ENCODE data around the gene CELA2A.
"Not testable (repeated sequence)": the region's sequence is repeated elsewhere in the genome, so short reads cannot be mapped to it uniquely, and the experiment has no call there.

Gene CELA2A

GRCh38 chr1:15472587-15472986 is 16.1 kb downstream of the CELA2A start:
- TF ChIP-seq Cebpa-rat (IDR thresholded peaks at IDR 0.05): no peak
- no peak overlapping the region for H3K9ac ChIP-seq
- H4K20me1 ChIP-seq: no peaks in the 10 kb centered on the region
- H3K27me3 ChIP-seq: no peaks in the 10 kb centered on the region
- H3K4me2 ChIP-seq: no peak overlapping the region
- H3K4me1 ChIP-seq: peaks cover 0 to 5% (median 0%) of the 10 kb centered on the region in 10 experiments; a peak in 2 of 20 replicates
- no peak overlapping the region for H3K4me3 ChIP-seq
- no peaks in the 10 kb centered on the region; a peak in 2 of 22 replicates for H3K9me3 ChIP-seq (replicated peaks in 1 of 11)
- no peaks in the 10 kb centered on the region for H3K36me3 ChIP-seq
- no peak overlapping the region for H3K27ac ChIP-seq

GRCh38 chr1:15475752-15476314 is 19.3 kb downstream of the CELA2A start, which contains the start of gene CELA2B:
TSS of gene CELA2B (plus strand) at chr1:15476104. CDS start at chr1:15476126, 22 bp downstream.
- TF ChIP-seq Cebpa-rat (IDR thresholded peaks at IDR 0.05): no peak
- H3K9me3 ChIP-seq (replicated peaks in 1 of 11): no peaks in the 10 kb centered on the region; a peak in 2 of 22 replicates
- H3K27ac ChIP-seq: no peak within 1 kb of the TSS
- no peaks in the 10 kb centered on the region for H3K27me3 ChIP-seq
- no peaks in the 10 kb centered on the region for H3K36me3 ChIP-seq
- no peak within 1 kb of the TSS for H3K4me2 ChIP-seq
- no peaks in the 10 kb centered on the region for H4K20me1 ChIP-seq
- no peak within 1 kb of the TSS for H3K4me3 ChIP-seq
- H3K4me1 ChIP-seq: peaks cover 0 to 11% (median 0%) of the 10 kb centered on the region in 10 experiments; a peak in 3 of 20 replicates
- no peak within 1 kb of the TSS for H3K9ac ChIP-seq

- H3K27me3 ChIP-seq: no peaks in the 10 kb centered on the region
- no peak for TF ChIP-seq Cebpa-rat (IDR thresholded peaks at IDR 0.05)
- no peak overlapping the region for H3K4me3 ChIP-seq
- H3K9ac ChIP-seq: no peak overlapping the region
- no peak overlapping the region for H3K4me2 ChIP-seq
- peaks cover 0 to 13% (median 0%) of the 10 kb centered on the region in 10 experiments; a peak in 3 of 20 replicates for H3K4me1 ChIP-seq
- H4K20me1 ChIP-seq: no peaks in the 10 kb centered on the region
- H3K36me3 ChIP-seq: no peaks in the 10 kb centered on the region
- no peak overlapping the region for H3K27ac ChIP-seq
- H3K9me3 ChIP-seq (replicated peaks in 1 of 11): no peaks in the 10 kb centered on the region
Observed at GRCh38 chr1:15476927-15477326, 20.4 kb downstream of the CELA2A start.

- Histone ChIP-seq H3K9ac (no peak overlapping the region), H4K20me1 (no peaks in the 10 kb centered on the region), H3K27me3 (no peaks in the 10 kb centered on the region), H3K4me1 (peaks cover 0 to 13% (median 0%) of the 10 kb centered on the region in 10 experiments; a peak in 3 of 20 replicates), H3K9me3 (replicated peaks in 1 of 11) (no peaks in the 10 kb centered on the region), H3K4me2 (no peak overlapping the region), H3K36me3 (no peaks in the 10 kb centered on the region), H3K27ac (no peak overlapping the region), H3K4me3 (no peak overlapping the region)
- TF ChIP-seq Cebpa-rat (IDR thresholded peaks at IDR 0.05): no peak
Observed at GRCh38 chr1:15477646-15478212, 21.2 kb downstream of the CELA2A start.

GRCh38 chr1:15479654-15480347 is 23.3 kb downstream of the CELA2A start:
- no peak overlapping the region for H3K9ac ChIP-seq
- H3K27me3 ChIP-seq: no peaks in the 10 kb centered on the region
- no peaks in the 10 kb centered on the region for H3K36me3 ChIP-seq
- no peak overlapping the region for H3K27ac ChIP-seq
- no peaks in the 10 kb centered on the region for H3K9me3 ChIP-seq (replicated peaks in 1 of 11)
- H4K20me1 ChIP-seq: no peaks in the 10 kb centered on the region
- peak in 7 of 11 experiments; percentile 23 to 82 (median 40); a peak in 6 of 22 replicates for TF ChIP-seq Cebpa-rat (IDR thresholded peaks at IDR 0.05)
- H3K4me3 ChIP-seq: no peak overlapping the region
- no peak overlapping the region for H3K4me2 ChIP-seq
- H3K4me1 ChIP-seq: peaks cover 0 to 13% (median 0%) of the 10 kb centered on the region in 10 experiments; a peak in 3 of 20 replicates

- not testable (repeated sequence) for H3K9me3 ChIP-seq (replicated peaks in 1 of 11); H3K9ac ChIP-seq; H3K27me3 ChIP-seq; H3K4me2 ChIP-seq; H3K4me3 ChIP-seq; H3K27ac ChIP-seq; H4K20me1 ChIP-seq
- Histone ChIP-seq H3K36me3 (peaks cover 0 to 14% (median 0%) of the 10 kb centered on the region in 11 experiments; a peak in 4 of 22 replicates), H3K4me1 (peaks cover 0 to 13% (median 0%) of the 10 kb centered on the region in 10 experiments; a peak in 3 of 20 replicates)
Observed at GRCh38 chr1:15482455-15482854, 25.9 kb downstream of the CELA2A start.

- Histone ChIP-seq H3K36me3 (peaks cover 0 to 14% (median 0%) of the 10 kb centered on the region in 11 experiments; a peak in 5 of 22 replicates), H3K4me1 (peaks cover 0 to 13% (median 0%) of the 10 kb centered on the region in 10 experiments; a peak in 3 of 20 replicates)
- not testable (repeated sequence) for H3K4me2 ChIP-seq; H4K20me1 ChIP-seq; H3K9me3 ChIP-seq (replicated peaks in 1 of 11); H3K27me3 ChIP-seq; H3K27ac ChIP-seq; H3K4me3 ChIP-seq; H3K9ac ChIP-seq
Observed at GRCh38 chr1:15482983-15483543, 26.5 kb downstream of the CELA2A start.

- Histone ChIP-seq H3K36me3 (peaks cover 0 to 14% (median 0%) of the 10 kb centered on the region in 11 experiments; a peak in 5 of 22 replicates), H3K27me3 (no peaks in the 10 kb centered on the region), H3K27ac (no peak overlapping the region), H3K9me3 (replicated peaks in 1 of 11) (no peaks in the 10 kb centered on the region), H3K4me1 (peaks cover 0 to 13% (median 0%) of the 10 kb centered on the region in 10 experiments; a peak in 3 of 20 replicates), H3K4me3 (no peak overlapping the region), H4K20me1 (no peaks in the 10 kb centered on the region), H3K4me2 (no peak overlapping the region), H3K9ac (no peak overlapping the region)
- TF ChIP-seq Cebpa-rat (IDR thresholded peaks at IDR 0.05): no peak
Observed at GRCh38 chr1:15483971-15484370, 27.4 kb downstream of the CELA2A start.

- H3K27me3 ChIP-seq; H3K9ac ChIP-seq; H4K20me1 ChIP-seq; H3K27ac ChIP-seq; H3K9me3 ChIP-seq (replicated peaks in 1 of 11); H3K4me3 ChIP-seq; H3K4me2 ChIP-seq: not testable (repeated sequence)
- Histone ChIP-seq H3K4me1 (peaks cover 0 to 13% (median 0%) of the 10 kb centered on the region in 10 experiments; a peak in 3 of 20 replicates), H3K36me3 (peaks cover 0 to 14% (median 0%) of the 10 kb centered on the region in 11 experiments; a peak in 5 of 22 replicates)
Observed at GRCh38 chr1:15484443-15484842, 27.9 kb downstream of the CELA2A start.

All from BLaER1 treated with 17β-estradiol and CSF1 and Interleukin-3, amounts not matched to agents 10 nM and 100 nM (cell line).